ENCODE measurements around the gene C3AR1. TPM values are rescaled to one million over a fixed set of nuclear protein-coding genes. Genes with fewer than 3 reads are reported as not detected.

C3AR1 gene
- total RNA-seq, 4 donors from 2014 or later: 10.4 to 108 (median 29.4) TPM

DNA sequence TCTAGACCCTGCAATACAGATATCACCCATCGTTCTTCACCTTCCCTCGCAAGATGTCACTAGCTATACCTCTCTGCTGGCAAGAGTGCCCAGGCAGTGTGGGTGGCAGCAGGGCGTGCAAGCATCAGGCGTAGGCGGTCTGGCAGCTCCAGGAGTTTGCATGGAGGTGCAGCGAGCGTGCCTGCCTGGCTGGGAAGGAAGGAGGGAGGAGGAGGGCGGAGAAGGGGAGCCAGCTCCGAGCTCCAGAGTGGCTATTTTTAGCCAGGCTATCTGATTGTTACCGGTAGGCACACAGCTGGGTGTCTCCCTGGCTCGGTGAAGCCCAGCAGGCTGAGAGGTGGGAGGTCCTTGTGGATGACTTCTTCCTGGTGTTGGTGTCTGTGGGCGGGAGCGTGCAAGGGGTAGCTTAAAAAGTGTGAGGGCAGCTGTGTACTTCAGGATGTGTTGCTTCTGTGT, 27.5 kb downstream of the C3AR1 start:
- TF ChIP-seq, protein P1, sequence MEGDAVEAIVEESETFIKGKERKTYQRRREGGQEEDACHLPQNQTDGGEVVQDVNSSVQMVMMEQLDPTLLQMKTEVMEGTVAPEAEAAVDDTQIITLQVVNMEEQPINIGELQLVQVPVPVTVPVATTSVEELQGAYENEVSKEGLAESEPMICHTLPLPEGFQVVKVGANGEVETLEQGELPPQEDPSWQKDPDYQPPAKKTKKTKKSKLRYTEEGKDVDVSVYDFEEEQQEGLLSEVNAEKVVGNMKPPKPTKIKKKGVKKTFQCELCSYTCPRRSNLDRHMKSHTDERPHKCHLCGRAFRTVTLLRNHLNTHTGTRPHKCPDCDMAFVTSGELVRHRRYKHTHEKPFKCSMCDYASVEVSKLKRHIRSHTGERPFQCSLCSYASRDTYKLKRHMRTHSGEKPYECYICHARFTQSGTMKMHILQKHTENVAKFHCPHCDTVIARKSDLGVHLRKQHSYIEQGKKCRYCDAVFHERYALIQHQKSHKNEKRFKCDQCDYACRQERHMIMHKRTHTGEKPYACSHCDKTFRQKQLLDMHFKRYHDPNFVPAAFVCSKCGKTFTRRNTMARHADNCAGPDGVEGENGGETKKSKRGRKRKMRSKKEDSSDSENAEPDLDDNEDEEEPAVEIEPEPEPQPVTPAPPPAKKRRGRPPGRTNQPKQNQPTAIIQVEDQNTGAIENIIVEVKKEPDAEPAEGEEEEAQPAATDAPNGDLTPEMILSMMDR (IDR thresholded peaks at IDR 0.05; ENCODE audit: low read depth): no peak

DNA sequence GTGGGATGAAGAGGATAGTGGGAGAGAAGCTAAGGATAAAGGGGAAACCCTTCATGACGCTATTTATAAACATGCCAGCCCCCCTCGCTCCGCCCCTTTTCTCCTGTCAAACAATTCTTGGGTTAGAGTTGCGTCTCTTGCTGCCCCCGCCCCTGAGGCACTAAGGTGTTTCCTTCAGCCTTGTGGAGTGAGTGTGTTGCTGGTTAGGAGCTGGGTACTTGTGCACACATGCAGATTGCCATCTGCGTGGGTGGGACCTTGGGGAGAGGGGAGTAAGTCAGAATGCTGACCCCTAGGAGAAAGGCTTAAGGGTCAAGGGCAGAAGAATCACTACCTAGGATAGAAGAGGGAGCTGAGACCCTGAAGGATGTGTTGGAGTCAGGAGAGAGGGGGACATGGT, 28.2 kb downstream of the C3AR1 start:
- TF ChIP-seq, protein P1 (IDR thresholded peaks at IDR 0.05; ENCODE audit: low read depth): no peak

DNA sequence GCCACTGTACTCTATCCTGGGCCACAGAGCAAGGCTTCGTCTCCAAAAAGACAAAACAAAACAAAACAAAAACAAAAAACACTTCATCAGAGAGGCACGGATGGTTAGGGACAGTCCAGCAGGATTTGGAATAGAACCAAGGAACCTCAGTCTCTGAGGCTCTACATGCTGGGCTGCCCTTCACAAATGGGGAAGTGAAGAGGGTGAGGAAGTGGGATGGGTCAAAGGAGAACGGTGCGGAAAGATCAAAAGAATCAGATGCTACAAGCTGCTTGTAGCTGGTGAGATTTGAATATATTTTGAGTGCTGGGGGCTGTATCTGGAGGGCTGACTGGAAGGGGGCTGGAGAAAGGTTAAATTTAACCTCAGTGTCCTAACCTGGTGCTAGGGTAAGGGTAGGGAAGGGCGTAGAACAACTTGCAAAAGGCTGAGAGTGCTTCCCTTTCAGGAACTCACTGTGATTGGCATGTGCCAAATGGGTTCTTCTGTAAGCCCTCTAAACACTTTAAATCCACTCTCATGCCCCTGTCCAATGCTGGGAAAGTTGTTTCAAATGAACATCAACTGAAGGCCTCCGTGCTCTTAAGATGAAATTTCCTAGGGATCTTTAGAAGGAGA, 29.0 kb downstream of the C3AR1 start:
- TF ChIP-seq, protein P1 (IDR thresholded peaks at IDR 0.05; ENCODE audit: low read depth): no peak

DNA sequence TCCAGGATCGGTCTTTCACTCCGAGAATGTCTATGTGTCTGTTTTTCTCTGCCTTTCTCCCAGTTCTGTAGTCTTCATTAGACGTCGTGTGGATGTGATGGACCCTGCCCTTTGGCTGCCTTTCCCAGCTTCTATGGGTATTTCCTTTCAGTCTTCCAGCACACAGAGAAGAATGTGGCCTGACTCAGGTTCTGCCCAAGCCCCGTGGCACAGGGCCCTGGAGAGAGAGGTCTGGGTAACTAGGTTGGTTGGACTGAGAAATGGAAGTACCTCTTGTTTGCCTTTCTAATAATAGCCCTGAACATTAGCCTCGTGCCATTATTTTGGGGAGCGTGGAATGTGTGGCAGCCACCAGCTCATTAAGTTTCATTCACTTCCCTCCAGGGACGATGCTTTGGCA, 29.8 kb downstream of the C3AR1 start:
- TF ChIP-seq, protein P1 (IDR thresholded peaks at IDR 0.05; ENCODE audit: low read depth): no peak

DNA sequence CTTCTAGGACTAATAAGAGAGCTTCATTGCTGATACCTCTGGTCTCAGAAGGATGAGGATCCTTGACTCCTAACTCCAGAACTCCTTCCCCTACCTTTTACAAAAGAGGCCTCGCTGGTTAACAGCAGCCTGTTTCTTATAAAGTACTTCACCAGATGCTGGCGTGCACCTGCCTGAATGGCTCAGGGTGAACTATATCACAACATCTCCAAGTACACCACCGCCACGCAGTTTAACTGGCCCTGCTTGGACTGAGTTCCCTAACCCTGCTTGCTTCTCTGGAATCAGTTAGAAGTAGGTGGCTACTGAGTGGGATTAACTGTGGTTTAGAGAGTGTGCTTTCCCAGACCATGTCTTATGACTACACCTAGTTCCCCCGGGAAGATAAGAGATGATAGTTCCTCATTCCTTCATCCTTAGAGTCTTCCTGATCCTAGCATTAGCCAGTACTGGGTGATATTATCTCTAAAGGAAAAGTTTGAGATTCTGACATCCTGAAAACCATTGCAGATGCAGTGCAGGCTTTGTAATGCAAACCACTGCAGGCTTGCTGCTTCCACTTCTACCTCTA, 30.6 kb downstream of the C3AR1 start:
- TF ChIP-seq, protein P1 (IDR thresholded peaks at IDR 0.05; ENCODE audit: low read depth): no peak

DNA sequence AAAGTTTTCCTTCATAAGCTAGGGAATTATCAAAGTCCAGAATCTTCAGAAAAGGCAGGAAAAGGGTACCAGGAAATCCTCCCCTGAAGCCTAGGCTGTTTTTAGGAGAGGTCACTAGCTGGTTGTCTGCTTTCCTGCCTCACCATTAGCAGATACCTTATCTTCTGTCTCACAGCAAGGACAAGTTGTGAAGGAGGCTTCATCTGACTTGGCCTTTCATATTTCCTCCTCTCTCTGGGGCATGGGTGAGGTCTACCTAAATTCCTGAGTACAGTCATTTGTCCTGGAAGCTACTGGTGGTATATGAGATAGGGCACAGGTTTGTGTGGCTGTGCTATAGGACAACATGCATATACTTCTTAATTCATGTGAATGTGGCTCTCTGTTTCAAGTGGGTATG, 31.4 kb downstream of the C3AR1 start:
- TF ChIP-seq, protein P1 (IDR thresholded peaks at IDR 0.05; ENCODE audit: low read depth): no peak

DNA sequence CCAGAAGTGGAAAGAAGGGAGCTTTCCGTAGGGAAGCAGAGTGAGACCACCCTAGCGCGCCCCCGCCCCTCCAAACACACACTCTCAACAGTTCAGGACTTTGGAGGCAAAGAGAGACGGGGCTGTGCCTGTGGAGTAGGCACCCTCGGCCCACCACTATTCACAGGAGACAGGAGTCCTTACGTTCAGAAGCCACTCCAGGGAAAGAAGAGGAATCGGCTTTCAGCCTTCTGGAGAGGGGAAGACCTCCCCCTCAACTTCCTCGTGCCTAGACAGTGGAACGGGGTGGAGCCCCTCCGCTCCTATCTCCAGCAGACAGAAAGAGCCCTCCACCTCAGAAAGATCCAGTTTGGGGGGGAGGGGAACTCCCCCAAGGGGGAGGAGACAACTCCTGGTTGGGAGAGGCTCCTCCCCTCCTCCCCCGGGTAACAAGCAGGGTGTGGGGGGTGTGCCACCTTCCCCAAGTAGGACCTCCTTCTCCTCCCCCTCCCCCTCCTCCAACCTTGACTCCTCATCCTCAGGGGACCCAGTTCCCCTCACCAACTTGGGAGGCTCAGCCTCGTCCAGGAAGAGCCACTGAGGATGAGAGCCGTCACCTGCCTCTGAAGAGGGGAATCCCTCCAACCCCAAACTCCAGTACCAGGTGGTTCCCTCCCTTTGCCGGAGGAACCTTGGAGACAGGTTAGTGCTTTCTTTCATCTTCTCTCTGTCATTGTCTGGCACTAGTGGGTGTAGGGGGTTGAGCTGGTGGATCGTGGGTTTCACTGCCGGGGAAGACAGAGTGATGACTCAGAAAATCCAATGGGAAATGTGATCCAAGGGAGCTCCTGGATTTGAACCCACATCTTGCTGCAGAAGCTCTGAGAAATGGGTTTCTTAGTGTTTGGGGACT, 32.8 kb downstream of the C3AR1 start:
- TF ChIP-seq, protein P1 (IDR thresholded peaks at IDR 0.05; ENCODE audit: low read depth): no peak
